HEK293 (cell line): ENCODE results near the gene VSTM4.

Experiments used
- CTCF ChIA-PET: fragments of 350-600 bp; formaldehyde crosslinking; extraction: SDS; loops from one replicate; lab custom pipeline; 2021; ENCODE audit warnings: antibody characterized with exemption; lab: Yijun Ruan, JAX
- POLR2A ChIA-PET: fragments of 300-600 bp; formaldehyde crosslinking; extraction: SDS; loops from one replicate; lab custom pipeline; 2020; ENCODE audit warnings: antibody characterized with exemption, inconsistent platforms; lab: Yijun Ruan, JAX
- H3K27ac ChIP-seq: fragments of 200-500 bp; sonication (Bioruptor generic); 2 replicates; pipeline ENCODE4 v1.5.1; 2014; ENCODE audit warnings: low read depth, low read length, control low read depth, inconsistent platforms; ENCODE audit errors: extremely low read depth
- H3K36me3 ChIP-seq, 2 experiments: fragments of 200-500 bp in 1 of 2; sonication (Bioruptor generic) in 1 of 2; 1 replicate in 1 of 2; 2 replicates in 1 of 2; pipeline ENCODE4 v1.5.1; 2014 to 2017; ENCODE audit warnings: inconsistent platforms in 2 of 2, low read length in 2 of 2; ENCODE audit not compliant: control insufficient read depth in 2 of 2, insufficient read depth in 1 of 2
- H3K4me1 ChIP-seq: fragments of 200-500 bp; sonication (Bioruptor generic); 2 replicates; pipeline ENCODE4 v1.5.1; 2014; ENCODE audit warnings: mild to moderate bottlenecking, low read length, inconsistent platforms; ENCODE audit not compliant: control insufficient read depth, insufficient read depth
- H3K4me3 ChIP-seq: 2 replicates; pipeline ENCODE4 v1.5.1; 2011; ENCODE audit warnings: low read depth, mild to moderate bottlenecking, control low read depth, low read length, moderate library complexity
- H3K9me3 ChIP-seq: fragments of 200-500 bp; sonication (Bioruptor generic); 2 replicates; pipeline ENCODE4 v1.5.1; 2014; ENCODE audit warnings: low read depth, low read length, inconsistent platforms; ENCODE audit not compliant: control insufficient read depth, insufficient read depth
- MYNN ChIP-seq: fragments of 450-650 bp; formaldehyde crosslinking; IDR thresholded peaks from 2 replicates; pipeline ENCODE4 v1.5.1; 2016; ENCODE audit warnings: missing biosample characterization, missing genetic modification characterization, borderline replicate concordance
- OVOL3 ChIP-seq: fragments of 450-650 bp; formaldehyde crosslinking; IDR thresholded peaks from 2 replicates; pipeline ENCODE4 v1.5.1; 2016; ENCODE audit warnings: missing biosample characterization, missing genetic modification characterization
- PRDM4 ChIP-seq: fragments of 450-650 bp; formaldehyde crosslinking; IDR thresholded peaks from 2 replicates; pipeline ENCODE4 v1.5.1; 2017; ENCODE audit warnings: missing biosample characterization, missing genetic modification characterization
- REPIN1 ChIP-seq: fragments of 450-650 bp; formaldehyde crosslinking; IDR thresholded peaks from 2 replicates; pipeline ENCODE4 v1.5.1; 2017; ENCODE audit warnings: missing biosample characterization, missing genetic modification characterization, low read depth
- ZIC2 ChIP-seq: fragments of 450-650 bp; formaldehyde crosslinking; IDR thresholded peaks from 2 replicates; pipeline ENCODE4 v1.5.1; 2016; ENCODE audit warnings: missing biosample characterization, missing genetic modification characterization
- ZNF140 ChIP-seq: fragments of 450-650 bp; formaldehyde crosslinking; IDR thresholded peaks from 2 replicates; pipeline ENCODE4 v1.5.1; 2016; ENCODE audit warnings: missing biosample characterization, missing genetic modification characterization
- ZNF184 ChIP-seq: fragments of 450-650 bp; IDR thresholded peaks from 2 replicates; pipeline ENCODE4 v1.5.1; 2018; ENCODE audit warnings: missing biosample characterization, mild to moderate bottlenecking, missing genetic modification characterization
- ZNF24 ChIP-seq: fragments of 450-650 bp; formaldehyde crosslinking; IDR thresholded peaks from 2 replicates; pipeline ENCODE4 v1.5.1; 2016; ENCODE audit warnings: missing biosample characterization, missing genetic modification characterization
- ZNF335 ChIP-seq: fragments of 450-650 bp; formaldehyde crosslinking; conservative IDR thresholded peaks from 2 replicates; pipeline ENCODE4 v1.5.1; 2016; ENCODE audit warnings: missing biosample characterization, missing genetic modification characterization
- ZNF354C ChIP-seq: fragments of 450-650 bp; formaldehyde crosslinking; IDR thresholded peaks from 2 replicates; pipeline ENCODE4 v1.5.1; 2016; ENCODE audit warnings: missing biosample characterization, missing genetic modification characterization, low read depth, borderline replicate concordance
- ZNF404 ChIP-seq: fragments of 450-650 bp; formaldehyde crosslinking; IDR thresholded peaks from 2 replicates; pipeline ENCODE4 v1.5.1; 2017; ENCODE audit warnings: missing biosample characterization, missing genetic modification characterization
- ZNF423 ChIP-seq: fragments of 450-650 bp; formaldehyde crosslinking; IDR thresholded peaks from 2 replicates; pipeline ENCODE4 v1.5.1; 2016; ENCODE audit warnings: missing biosample characterization, missing genetic modification characterization
- ZNF488 ChIP-seq: fragments of 450-650 bp; formaldehyde crosslinking; IDR thresholded peaks from 2 replicates; pipeline ENCODE4 v1.5.1; 2016; ENCODE audit warnings: missing biosample characterization, missing genetic modification characterization
- ZNF510 ChIP-seq: fragments of 450-650 bp; formaldehyde crosslinking; IDR thresholded peaks from 2 replicates; pipeline ENCODE4 v1.5.1; 2018; ENCODE audit warnings: mild to moderate bottlenecking, missing genetic modification characterization, missing biosample characterization; ENCODE audit not compliant: insufficient replicate concordance
- ZNF624 ChIP-seq: fragments of 450-650 bp; formaldehyde crosslinking; IDR thresholded peaks from 2 replicates; pipeline ENCODE4 v1.5.1; 2017; ENCODE audit warnings: missing biosample characterization, missing genetic modification characterization
- ZSCAN18 ChIP-seq: fragments of 450-650 bp; formaldehyde crosslinking; IDR thresholded peaks from 2 replicates; pipeline ENCODE4 v1.5.1; 2016; ENCODE audit warnings: missing biosample characterization, missing genetic modification characterization
- TF ChIP-seq, protein P1 (sequence below): fragments of 450-650 bp; IDR thresholded peaks from 2 replicates; pipeline ENCODE4 v1.5.1; 2018; ENCODE audit warnings: missing biosample characterization, mild to moderate bottlenecking, missing genetic modification characterization
- TF ChIP-seq, protein P2 (sequence below): fragments of 450-650 bp; formaldehyde crosslinking; IDR thresholded peaks from 2 replicates; pipeline ENCODE4 v1.5.1; 2016; ENCODE audit warnings: missing biosample characterization, missing genetic modification characterization
- TF ChIP-seq, protein P3 (sequence below): fragments of 450-650 bp; formaldehyde crosslinking; IDR thresholded peaks from 2 replicates; pipeline ENCODE4 v1.5.1; 2016; ENCODE audit warnings: missing biosample characterization, missing genetic modification characterization
- TF ChIP-seq, protein P4 (sequence below): fragments of 450-650 bp; formaldehyde crosslinking; IDR thresholded peaks from 2 replicates; pipeline ENCODE4 v1.5.1; 2016; ENCODE audit warnings: missing biosample characterization, missing genetic modification characterization

Gene VSTM4

GRCh38 chr10:48996329-48996728 lies 119.0 kb downstream of the VSTM4 start:
- TF ChIP-seq ZNF140 (tag by site-specific recombination) = no peak
- TF ChIP-seq ZIC2 (tag by site-specific recombination) = no peak
- TF ChIP-seq ZNF423 (tag by site-specific recombination) = no peak
- no peak for TF ChIP-seq ZNF510
- no peak for TF ChIP-seq ZNF488 (tag by site-specific recombination)
- no peak for TF ChIP-seq ZNF24 (tag by site-specific recombination)
- TF ChIP-seq ZNF624 (tag by site-specific recombination) = no peak
- TF ChIP-seq, protein P1, sequence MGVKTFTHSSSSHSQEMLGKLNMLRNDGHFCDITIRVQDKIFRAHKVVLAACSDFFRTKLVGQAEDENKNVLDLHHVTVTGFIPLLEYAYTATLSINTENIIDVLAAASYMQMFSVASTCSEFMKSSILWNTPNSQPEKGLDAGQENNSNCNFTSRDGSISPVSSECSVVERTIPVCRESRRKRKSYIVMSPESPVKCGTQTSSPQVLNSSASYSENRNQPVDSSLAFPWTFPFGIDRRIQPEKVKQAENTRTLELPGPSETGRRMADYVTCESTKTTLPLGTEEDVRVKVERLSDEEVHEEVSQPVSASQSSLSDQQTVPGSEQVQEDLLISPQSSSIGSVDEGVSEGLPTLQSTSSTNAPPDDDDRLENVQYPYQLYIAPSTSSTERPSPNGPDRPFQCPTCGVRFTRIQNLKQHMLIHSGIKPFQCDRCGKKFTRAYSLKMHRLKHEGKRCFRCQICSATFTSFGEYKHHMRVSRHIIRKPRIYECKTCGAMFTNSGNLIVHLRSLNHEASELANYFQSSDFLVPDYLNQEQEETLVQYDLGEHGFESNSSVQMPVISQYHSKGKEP (tag by site-specific recombination) = no peak
- no peak for TF ChIP-seq PRDM4 (tag by site-specific recombination)
- no peak for TF ChIP-seq ZSCAN18 (tag by site-specific recombination)
- TF ChIP-seq OVOL3 (tag by site-specific recombination) = no peak
- TF ChIP-seq REPIN1 (tag by site-specific recombination) = no peak
- TF ChIP-seq ZNF404 (tag by site-specific recombination) = no peak
- no peak for TF ChIP-seq ZNF335 (tag by site-specific recombination)
- TF ChIP-seq, protein P2, sequence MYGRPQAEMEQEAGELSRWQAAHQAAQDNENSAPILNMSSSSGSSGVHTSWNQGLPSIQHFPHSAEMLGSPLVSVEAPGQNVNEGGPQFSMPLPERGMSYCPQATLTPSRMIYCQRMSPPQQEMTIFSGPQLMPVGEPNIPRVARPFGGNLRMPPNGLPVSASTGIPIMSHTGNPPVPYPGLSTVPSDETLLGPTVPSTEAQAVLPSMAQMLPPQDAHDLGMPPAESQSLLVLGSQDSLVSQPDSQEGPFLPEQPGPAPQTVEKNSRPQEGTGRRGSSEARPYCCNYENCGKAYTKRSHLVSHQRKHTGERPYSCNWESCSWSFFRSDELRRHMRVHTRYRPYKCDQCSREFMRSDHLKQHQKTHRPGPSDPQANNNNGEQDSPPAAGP (tag by site-specific recombination) = no peak
- Histone ChIP-seq H3K36me3 (no peaks in the 10 kb centered on the region), H3K4me1 (no peaks in the 10 kb centered on the region), H3K27ac (no peak overlapping the region), H3K9me3 (no peaks in the 10 kb centered on the region), H3K4me3 (no peak overlapping the region)
- ChIA-PET POLR2A (no interaction called here), CTCF (interaction anchor here (1.1 kb wide), 1 partner anchor 11 kb away, joined by 3 read pairs; no protein-coding TSS in a partner anchor)

DNA sequence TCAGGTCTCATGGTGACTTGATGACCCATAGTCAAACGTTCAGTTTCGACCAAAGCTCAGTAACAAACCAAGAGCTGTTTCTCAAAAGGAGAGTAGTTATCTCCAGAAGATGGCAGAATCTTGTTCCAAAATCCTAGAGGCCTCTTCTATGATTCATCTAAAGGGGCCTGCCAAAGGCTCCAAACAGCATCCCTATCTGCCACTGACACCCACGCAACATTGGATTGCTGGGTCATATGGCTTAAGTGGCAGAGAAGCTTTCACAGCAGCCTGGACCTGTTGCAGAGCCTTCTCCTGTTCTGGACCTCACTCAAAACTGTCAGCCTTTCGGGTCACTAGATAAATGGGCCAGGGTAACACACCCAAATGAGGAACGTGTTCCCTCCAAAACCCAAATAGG lies 121.7 kb downstream of the VSTM4 start:
- no peaks in the 10 kb centered on the region for H3K9me3 ChIP-seq
- H3K4me1 ChIP-seq = no peaks in the 10 kb centered on the region
- CTCF ChIA-PET = interaction anchor here (1.1 kb wide), 1 partner anchor 13 kb away, joined by 5 read pairs; no protein-coding TSS in a partner anchor
- H3K36me3 ChIP-seq = no peaks in the 10 kb centered on the region
- H3K4me3 ChIP-seq = no peak overlapping the region
- no peak overlapping the region for H3K27ac ChIP-seq
- POLR2A ChIA-PET = no interaction called here
- TF ChIP-seq, protein P3, sequence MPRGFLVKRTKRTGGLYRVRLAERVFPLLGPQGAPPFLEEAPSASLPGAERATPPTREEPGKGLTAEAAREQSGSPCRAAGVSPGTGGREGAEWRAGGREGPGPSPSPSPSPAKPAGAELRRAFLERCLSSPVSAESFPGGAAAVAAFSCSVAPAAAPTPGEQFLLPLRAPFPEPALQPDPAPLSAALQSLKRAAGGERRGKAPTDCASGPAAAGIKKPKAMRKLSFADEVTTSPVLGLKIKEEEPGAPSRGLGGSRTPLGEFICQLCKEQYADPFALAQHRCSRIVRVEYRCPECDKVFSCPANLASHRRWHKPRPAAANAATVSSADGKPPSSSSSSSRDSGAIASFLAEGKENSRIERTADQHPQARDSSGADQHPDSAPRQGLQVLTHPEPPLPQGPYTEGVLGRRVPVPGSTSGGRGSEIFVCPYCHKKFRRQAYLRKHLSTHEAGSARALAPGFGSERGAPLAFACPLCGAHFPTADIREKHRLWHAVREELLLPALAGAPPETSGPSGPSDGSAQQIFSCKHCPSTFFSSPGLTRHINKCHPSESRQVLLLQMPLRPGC = no peak
- TF ChIP-seq MYNN (tag by site-specific recombination) (no peak), ZNF184 (tag by site-specific recombination) (no peak), ZNF354C (tag by site-specific recombination) (no peak)
- TF ChIP-seq, protein P4, sequence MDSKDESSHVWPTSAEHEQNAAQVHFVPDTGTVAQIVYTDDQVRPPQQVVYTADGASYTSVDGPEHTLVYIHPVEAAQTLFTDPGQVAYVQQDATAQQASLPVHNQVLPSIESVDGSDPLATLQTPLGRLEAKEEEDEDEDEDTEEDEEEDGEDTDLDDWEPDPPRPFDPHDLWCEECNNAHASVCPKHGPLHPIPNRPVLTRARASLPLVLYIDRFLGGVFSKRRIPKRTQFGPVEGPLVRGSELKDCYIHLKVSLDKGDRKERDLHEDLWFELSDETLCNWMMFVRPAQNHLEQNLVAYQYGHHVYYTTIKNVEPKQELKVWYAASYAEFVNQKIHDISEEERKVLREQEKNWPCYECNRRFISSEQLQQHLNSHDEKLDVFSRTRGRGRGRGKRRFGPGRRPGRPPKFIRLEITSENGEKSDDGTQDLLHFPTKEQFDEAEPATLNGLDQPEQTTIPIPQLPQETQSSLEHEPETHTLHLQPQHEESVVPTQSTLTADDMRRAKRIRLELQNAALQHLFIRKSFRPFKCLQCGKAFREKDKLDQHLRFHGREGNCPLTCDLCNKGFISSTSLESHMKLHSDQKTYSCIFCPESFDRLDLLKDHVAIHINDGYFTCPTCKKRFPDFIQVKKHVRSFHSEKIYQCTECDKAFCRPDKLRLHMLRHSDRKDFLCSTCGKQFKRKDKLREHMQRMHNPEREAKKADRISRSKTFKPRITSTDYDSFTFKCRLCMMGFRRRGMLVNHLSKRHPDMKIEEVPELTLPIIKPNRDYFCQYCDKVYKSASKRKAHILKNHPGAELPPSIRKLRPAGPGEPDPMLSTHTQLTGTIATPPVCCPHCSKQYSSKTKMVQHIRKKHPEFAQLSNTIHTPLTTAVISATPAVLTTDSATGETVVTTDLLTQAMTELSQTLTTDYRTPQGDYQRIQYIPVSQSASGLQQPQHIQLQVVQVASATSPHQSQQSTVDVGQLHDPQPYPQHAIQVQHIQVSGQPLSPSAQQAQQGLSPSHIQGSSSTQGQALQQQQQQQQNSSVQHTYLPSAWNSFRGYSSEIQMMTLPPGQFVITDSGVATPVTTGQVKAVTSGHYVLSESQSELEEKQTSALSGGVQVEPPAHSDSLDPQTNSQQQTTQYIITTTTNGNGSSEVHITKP = no peak
